ENCODE measurements around the gene CLIP2.

GRCh38 chr7:74354009-74354408 lies 64.8 kb downstream of the CLIP2 start:
- TF ChIP-seq POLR2A (IDR thresholded peaks at IDR 0.05; ENCODE audit: low read depth, low read length) = no peak
- no peak for TF ChIP-seq CTCF (conservative IDR thresholded peaks at IDR 0.05; ENCODE audit: low read depth, low read length)
- no peak for TF ChIP-seq FOS (IDR thresholded peaks at IDR 0.05; ENCODE audit: low read depth, low read length)
- no peak for TF ChIP-seq MAFK (IDR thresholded peaks at IDR 0.05; ENCODE audit: low read depth, low read length)
- no peak for TF ChIP-seq MAZ (IDR thresholded peaks at IDR 0.05; ENCODE audit: borderline replicate concordance, low read depth, low read length)
- no peak for TF ChIP-seq RFX5 (IDR thresholded peaks at IDR 0.05; ENCODE audit: low read depth, low read length)
- TF ChIP-seq RAD21 (IDR thresholded peaks at IDR 0.05; ENCODE audit: low read length) = no peak
